HepG2 (cell line): ENCODE data around the gene ACADVL. TPM values are rescaled to one million over a fixed set of nuclear protein-coding genes. Genes with fewer than 3 reads are reported as not detected.
"Not testable (repeated sequence)": the region's sequence is repeated elsewhere in the genome, so short reads cannot be mapped to it uniquely, and the experiment has no call there.

Source experiments
- ATAC-seq: fragments of 200-7000 bp; cut with Tn5 transposase; 3 replicates; pipeline ENCODE4 v1.9.1; 2020; ENCODE audit warnings: mild to moderate bottlenecking, moderate library complexity
- BruUV-seq: library from RNA; stranded (reverse); fragments of 400-500 nt; replicated peaks from 2 replicates; lab custom pipeline; 2021; lab: Mats Ljungman, UMichigan
- CTCF ChIA-PET: fragments of 300-600 bp; formaldehyde crosslinking; extraction: SDS; loops from one replicate; lab custom pipeline; 2021; ENCODE audit warnings: low total read pairs, inconsistent platforms, low intra/inter-chr PET ratio; lab: Yijun Ruan, JAX
- POLR2A ChIA-PET: fragments of 350-600 bp; sonication (Branson Sonifier 250); formaldehyde crosslinking; loops from one replicate; lab custom pipeline; 2020; ENCODE audit warnings: antibody characterized with exemption, inconsistent platforms; lab: Yijun Ruan, JAX
- DNase-seq: peaks from one replicate; pipeline ENCODE4 v3.0.0-alpha.2; 2015; ENCODE audit warnings: low spot score
- FAIRE-seq: peaks from 3 replicates; lab custom pipeline; 2011; peaks lifted over from hg19 to GRCh38; lab: Jason Lieb, UNC
- H2AFZ ChIP-seq: one replicate; pipeline ENCODE4 v1.6.1; 2011; ENCODE audit warnings: low read length, inconsistent platforms
- H3K27ac ChIP-seq: fragments of 300-600 bp; 3 replicates; pipeline ENCODE4 v1.8.0; 2011; ENCODE audit warnings: mixed run types, mild to moderate bottlenecking, mixed read lengths, low read length, inconsistent platforms; ENCODE audit not compliant: insufficient read depth; ENCODE audit errors: extremely low read length
- H3K27me3 ChIP-seq, 2 experiments: fragments of 200-600 bp in 1 of 2; 2 replicates in 1 of 2; 3 replicates in 1 of 2; pipeline versions ENCODE4 v1.6.0 to v1.8.0; 2011; ENCODE audit warnings: low read length in 2 of 2, mild to moderate bottlenecking in 2 of 2, moderate library complexity in 2 of 2, inconsistent platforms in 1 of 2; ENCODE audit not compliant: insufficient read depth in 2 of 2, control insufficient read depth in 1 of 2
- H3K36me3 ChIP-seq, 2 experiments: fragments of 200-600 bp in 1 of 2; replicated peaks in 1 of 2; 2 replicates in 1 of 2; 3 replicates in 1 of 2; pipeline versions ENCODE4 v1.5.1 to v1.8.0; 2011; ENCODE audit warnings: low read length in 2 of 2, inconsistent platforms in 1 of 2; ENCODE audit not compliant: insufficient read depth in 2 of 2, control insufficient read depth in 1 of 2
- H3K4me1 ChIP-seq: 2 replicates; pipeline ENCODE4 v1.5.1; 2012; ENCODE audit warnings: low read length, inconsistent platforms; ENCODE audit not compliant: insufficient read depth
- H3K4me2 ChIP-seq: 2 replicates; pipeline ENCODE4 v1.6.0; 2011; ENCODE audit warnings: low read depth, low read length, inconsistent platforms
- H3K4me3 ChIP-seq, 3 experiments: fragments of 200-600 bp in 1 of 3; sonication (generic), shearing (Covaris generic) in 1 of 3; replicated peaks in 1 of 3; 2 replicates each; pipeline ENCODE4 v1.5.1; 2011 to 2016; ENCODE audit warnings: low read length in 3 of 3, inconsistent platforms in 2 of 3, low read depth in 2 of 3, mild to moderate bottlenecking in 2 of 3, control low read depth in 1 of 3, mixed read lengths in 1 of 3; ENCODE audit not compliant: insufficient read depth in 1 of 3
- H3K79me2 ChIP-seq: one replicate; pipeline ENCODE4 v1.6.1; 2011; ENCODE audit warnings: low read length, inconsistent platforms; ENCODE audit not compliant: insufficient read depth
- H3K9ac ChIP-seq: 2 replicates; pipeline ENCODE4 v1.6.0; 2011; ENCODE audit warnings: mild to moderate bottlenecking, low read depth, low read length, inconsistent platforms; ENCODE audit not compliant: insufficient read depth
- H3K9me3 ChIP-seq: 2 replicates; pipeline ENCODE4 v1.5.1; 2012; ENCODE audit warnings: mild to moderate bottlenecking, low read length
- H4K20me1 ChIP-seq: 2 replicates; pipeline ENCODE4 v1.6.0; 2011; ENCODE audit warnings: inconsistent platforms, mild to moderate bottlenecking, low read length, moderate library complexity; ENCODE audit not compliant: insufficient read depth
- ATF7-NPFF ChIP-seq: sonication (generic); formaldehyde crosslinking; IDR thresholded peaks from 2 replicates; pipeline ENCODE4 v1.8.1; 2023; ENCODE audit warnings: mild to moderate bottlenecking, low read depth, missing genetic modification reagents, moderate library complexity
- CBX2 ChIP-seq, 2 experiments: fragments of 200-600 bp in 1 of 2; sonication (generic); formaldehyde crosslinking in 1 of 2; IDR thresholded peaks; 2 replicates each; pipeline versions ENCODE4 v1.7.0 to v1.8.1; 2018 to 2022; ENCODE audit warnings: low read depth in 2 of 2, low read length in 1 of 2, mild to moderate bottlenecking in 1 of 2, missing genetic modification reagents in 1 of 2
- GFI1 ChIP-seq: sonication (generic); formaldehyde crosslinking; IDR thresholded peaks from 2 replicates; pipeline ENCODE4 v1.5.0; 2020; ENCODE audit warnings: missing genetic modification reagents, mild to moderate bottlenecking, borderline replicate concordance
- PCBP2 ChIP-seq: fragments of 200-400 bp; formaldehyde crosslinking; optimal IDR thresholded peaks from 2 replicates; pipeline ENCODE3; 2018; ENCODE audit warnings: low read length, low read depth; ENCODE audit not compliant: poor library complexity, severe bottlenecking
- THAP7 ChIP-seq: sonication (generic); formaldehyde crosslinking; IDR thresholded peaks from 2 replicates; pipeline ENCODE4 v1.8.1; 2023; ENCODE audit warnings: mild to moderate bottlenecking, missing genetic modification reagents
- ZNF121 ChIP-seq: sonication (generic); formaldehyde crosslinking; IDR thresholded peaks from 2 replicates; pipeline ENCODE4 v1.5.0; 2020; ENCODE audit warnings: mild to moderate bottlenecking, missing genetic modification reagents
- WGBS: methylation state at CpG from one replicate; pipeline ENCODE4 v1.1.6; 2017; ENCODE audit warnings: low lambda C conversion rate; 5-methylcytosine and 5-hydroxymethylcytosine counted together
- in situ Hi-C: cut with HindIII; loops from 2 replicates; pipeline ENCODE4 v1.10.0; 2017; ENCODE audit warnings: low pct_unique_long_range_greater_than_20kb; ENCODE audit not compliant: extremely low pct_ligation_motif_present
- intact Hi-C: fragments of 100-400 bp; cut with micrococcal nuclease; formaldehyde crosslinking; loops from one replicate; pipeline ENCODE4 v1.10.0; 2022; ENCODE audit not compliant: unreplicated experiment
- polyA plus RNA-seq, 8 experiments: library from polyadenylated mRNA; depleted of rRNA in 3 of 8; stranded (reverse) in 7 of 8; unstranded in 1 of 8; fragments of >200 nt; fragmentation: Illumina TruSeq in 4 of 8; extraction: Trizol in 4 of 8; gene quantifications; 2 replicates each; pipeline versions ENCODE4 v1.2.1 to v1.2.3, GENCODE V29; 2011 to 2016; ENCODE audit warnings: low read depth in 4 of 8, missing spikeins in 1 of 8, mixed read lengths in 1 of 8; ENCODE audit not compliant: insufficient read depth in 1 of 8
- total RNA-seq, 5 experiments: library from RNA; depleted of rRNA; stranded (reverse); fragments of >200 nt; fragmentation: Illumina TruSeq; extraction: Trizol; gene quantifications; 2 replicates each; pipeline ENCODE4 v1.2.3, GENCODE V29; 2016; ENCODE audit warnings: low read depth in 1 of 5
- TF ChIP-seq, protein P1 (sequence below): IDR thresholded peaks from 2 replicates; pipeline ENCODE4 v1.6.1; 2012; ENCODE audit warnings: low read length, improper control_type of control experiment
- TF ChIP-seq, protein P2 (sequence below): sonication (generic); formaldehyde crosslinking; IDR thresholded peaks from 2 replicates; pipeline ENCODE4 v1.5.1; 2020; ENCODE audit warnings: mild to moderate bottlenecking, missing genetic modification reagents

The ACADVL gene
- total and polyA plus RNA-seq, 2 of the 13 experiments (the other 11 are each of a cell fraction or from before 2014, with no cell fraction given), result 219 to 412 TPM

DNA sequence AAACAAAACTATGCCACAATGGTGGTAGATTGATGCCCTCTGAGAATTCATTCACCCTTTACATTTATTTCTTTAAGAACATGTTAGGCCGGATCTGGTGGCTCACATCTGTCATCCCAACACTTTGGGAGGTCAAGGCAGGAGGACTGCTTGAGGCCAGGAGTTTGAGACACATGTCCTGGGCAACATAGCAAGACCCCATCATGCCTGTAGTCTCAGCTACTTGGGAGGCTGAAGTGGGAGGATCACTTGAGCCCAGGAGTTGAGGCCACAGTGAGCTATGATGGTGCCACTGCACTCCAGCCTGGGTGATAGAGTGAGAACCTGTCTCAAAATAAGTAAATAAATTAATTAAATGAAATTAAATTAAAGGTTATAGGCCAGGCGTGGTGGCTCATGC is 37.6 kb upstream of the ACADVL start:
- FAIRE-seq, BruUV-seq, in situ Hi-C loops, ATAC-seq, intact Hi-C loops, H2AFZ ChIP-seq, DNase-seq, H3K36me3 ChIP-seq, H3K4me2 ChIP-seq, CTCF ChIA-PET, H3K27me3 ChIP-seq, H3K4me3 ChIP-seq, H3K9me3 ChIP-seq, H3K9ac ChIP-seq, H4K20me1 ChIP-seq, H3K27ac ChIP-seq, POLR2A ChIA-PET: not testable (repeated sequence)
- peaks cover 56% of the 10 kb centered on the region for H3K4me1 ChIP-seq
- 96% methylated on average over 2 of the region's 2 CpGs for WGBS
- peak; percentile 49; the same call in 1 of the 2 replicates for TF ChIP-seq ZNF121 (CRISPR knock-in tag)
- peaks cover 21% of the 10 kb centered on the region for H3K79me2 ChIP-seq

DNA sequence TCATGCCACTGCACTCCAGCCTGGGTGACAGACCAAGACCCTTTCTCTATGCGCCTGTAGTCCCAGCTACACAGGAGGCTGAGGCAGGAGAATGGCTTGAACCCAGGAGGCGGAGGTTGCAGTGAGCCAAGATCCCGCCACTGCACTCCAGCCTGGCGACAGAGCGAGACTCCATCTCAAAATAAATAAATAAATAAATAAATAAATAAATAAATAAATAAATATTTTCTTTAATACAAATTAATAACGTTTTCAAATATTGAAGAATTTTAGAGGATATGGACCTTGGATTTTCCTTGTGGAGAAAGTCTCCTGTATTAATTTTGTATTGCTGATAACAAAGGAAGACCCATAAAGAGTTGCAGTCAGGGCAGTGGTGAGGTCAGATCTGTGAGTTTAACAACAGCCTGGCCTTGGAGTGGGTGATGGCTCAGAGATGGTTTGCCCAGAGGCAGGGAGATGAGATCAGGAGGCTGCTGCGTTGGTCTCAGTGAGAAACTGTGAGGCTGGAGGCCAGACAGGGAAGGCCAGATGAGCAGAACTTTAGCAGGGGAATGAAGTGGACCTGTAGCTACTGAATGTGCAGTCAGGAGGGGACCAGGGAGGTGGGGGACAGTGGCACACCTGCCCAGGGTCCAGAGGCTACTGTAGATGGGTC is 36.2 kb upstream of the ACADVL start:
- DNase-seq (peak; percentile 72), ATAC-seq (peak; percentile 47), FAIRE-seq (no peak)
- Histone ChIP-seq H3K4me2 (peak overlapping the region; percentile 75), H3K4me1 (peaks cover 64% of the 10 kb centered on the region), H3K27me3 (no peaks in the 10 kb centered on the region; a peak in 1 of 5 replicates), H3K4me3 (peak overlapping the region; percentile 14 to 64 (median 35)), H4K20me1 (no peaks in the 10 kb centered on the region), H2AFZ (no peak overlapping the region), H3K79me2 (peaks cover 6% of the 10 kb centered on the region), H3K9ac (peak overlapping the region; percentile 52; the same call in 1 of the 2 replicates), H3K9me3 (no peaks in the 10 kb centered on the region), H3K36me3 (no peaks in the 10 kb centered on the region), H3K27ac (peak overlapping the region; percentile 60)
- 69% methylated on average over 7 of the region's 7 CpGs for WGBS
- intact Hi-C loops, result no loop called here
- ChIA-PET CTCF (no interaction called here), POLR2A (interaction anchor here (0.8 to 4.0 kb wide), 15 partner anchors 10 to 148 kb away, joined by 3 to 24 read pairs (median 6); partner anchors contain the start of genes ACADVL, ASGR2, DLG4 and GABARAP)
- in situ Hi-C loops, result no loop called here
- no TSS peak for BruUV-seq
- TF ChIP-seq, protein P1, sequence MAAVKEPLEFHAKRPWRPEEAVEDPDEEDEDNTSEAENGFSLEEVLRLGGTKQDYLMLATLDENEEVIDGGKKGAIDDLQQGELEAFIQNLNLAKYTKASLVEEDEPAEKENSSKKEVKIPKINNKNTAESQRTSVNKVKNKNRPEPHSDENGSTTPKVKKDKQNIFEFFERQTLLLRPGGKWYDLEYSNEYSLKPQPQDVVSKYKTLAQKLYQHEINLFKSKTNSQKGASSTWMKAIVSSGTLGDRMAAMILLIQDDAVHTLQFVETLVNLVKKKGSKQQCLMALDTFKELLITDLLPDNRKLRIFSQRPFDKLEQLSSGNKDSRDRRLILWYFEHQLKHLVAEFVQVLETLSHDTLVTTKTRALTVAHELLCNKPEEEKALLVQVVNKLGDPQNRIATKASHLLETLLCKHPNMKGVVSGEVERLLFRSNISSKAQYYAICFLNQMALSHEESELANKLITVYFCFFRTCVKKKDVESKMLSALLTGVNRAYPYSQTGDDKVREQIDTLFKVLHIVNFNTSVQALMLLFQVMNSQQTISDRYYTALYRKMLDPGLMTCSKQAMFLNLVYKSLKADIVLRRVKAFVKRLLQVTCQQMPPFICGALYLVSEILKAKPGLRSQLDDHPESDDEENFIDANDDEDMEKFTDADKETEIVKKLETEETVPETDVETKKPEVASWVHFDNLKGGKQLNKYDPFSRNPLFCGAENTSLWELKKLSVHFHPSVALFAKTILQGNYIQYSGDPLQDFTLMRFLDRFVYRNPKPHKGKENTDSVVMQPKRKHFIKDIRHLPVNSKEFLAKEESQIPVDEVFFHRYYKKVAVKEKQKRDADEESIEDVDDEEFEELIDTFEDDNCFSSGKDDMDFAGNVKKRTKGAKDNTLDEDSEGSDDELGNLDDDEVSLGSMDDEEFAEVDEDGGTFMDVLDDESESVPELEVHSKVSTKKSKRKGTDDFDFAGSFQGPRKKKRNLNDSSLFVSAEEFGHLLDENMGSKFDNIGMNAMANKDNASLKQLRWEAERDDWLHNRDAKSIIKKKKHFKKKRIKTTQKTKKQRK, result no peak
- TF ChIP-seq PCBP2, result no peak
- TF ChIP-seq, protein P2, sequence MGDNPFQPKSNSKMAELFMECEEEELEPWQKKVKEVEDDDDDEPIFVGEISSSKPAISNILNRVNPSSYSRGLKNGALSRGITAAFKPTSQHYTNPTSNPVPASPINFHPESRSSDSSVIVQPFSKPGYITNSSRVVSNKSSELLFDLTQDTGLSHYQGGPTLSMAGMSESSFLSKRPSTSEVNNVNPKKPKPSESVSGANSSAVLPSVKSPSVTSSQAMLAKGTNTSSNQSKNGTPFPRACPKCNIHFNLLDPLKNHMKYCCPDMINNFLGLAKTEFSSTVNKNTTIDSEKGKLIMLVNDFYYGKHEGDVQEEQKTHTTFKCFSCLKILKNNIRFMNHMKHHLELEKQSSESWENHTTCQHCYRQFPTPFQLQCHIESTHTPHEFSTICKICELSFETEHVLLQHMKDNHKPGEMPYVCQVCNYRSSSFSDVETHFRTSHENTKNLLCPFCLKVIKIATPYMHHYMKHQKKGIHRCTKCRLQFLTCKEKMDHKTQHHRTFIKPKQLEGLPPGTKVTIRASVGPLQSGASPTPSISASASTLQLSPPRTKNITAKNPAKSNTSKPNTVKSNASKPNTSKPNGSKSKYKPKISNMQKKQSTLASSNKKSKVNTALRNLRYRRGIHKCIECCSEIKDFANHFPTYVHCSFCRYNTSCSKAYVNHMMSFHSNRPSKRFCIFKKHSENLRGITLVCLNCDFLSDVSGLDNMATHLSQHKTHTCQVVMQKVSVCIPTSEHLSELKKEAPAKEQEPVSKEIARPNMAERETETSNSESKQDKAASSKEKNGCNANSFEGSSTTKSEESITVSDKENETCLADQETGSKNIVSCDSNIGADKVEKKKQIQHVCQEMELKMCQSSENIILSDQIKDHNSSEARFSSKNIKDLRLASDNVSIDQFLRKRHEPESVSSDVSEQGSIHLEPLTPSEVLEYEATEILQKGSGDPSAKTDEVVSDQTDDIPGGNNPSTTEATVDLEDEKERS (CRISPR knock-in tag), result peak; percentile 25; the same call in 1 of the 2 replicates
- no peak for TF ChIP-seq CBX2 (IDR thresholded peaks at IDR 0.05; ENCODE audit: low read depth, low read length)
- TF ChIP-seq CBX2 (CRISPR knock-in tag; IDR thresholded peaks at IDR 0.05; ENCODE audit: low read depth), result no peak
- 0 out of 2 replicates have a peak, but pooled peaks have one; percentile 11 for TF ChIP-seq GFI1 (CRISPR knock-in tag)
- no peak for TF ChIP-seq THAP7
- TF ChIP-seq ATF7-NPFF, result no peak
